Choroid plexus epithelial cell (primary cell): Measurements from ENCODE around the gene RBM17.

Source experiments
- DNase-seq: peaks from one replicate; pipeline ENCODE4 v3.0.0-alpha.2; 2010; ENCODE audit warnings: low read depth
- H3K4me3 ChIP-seq: 2 replicates; pipeline ENCODE4 v1.5.1; 2011; ENCODE audit warnings: low read depth, mild to moderate bottlenecking, control low read depth, low read length, moderate library complexity
- TF ChIP-seq, protein P1 (sequence below): conservative IDR thresholded peaks from 2 replicates; pipeline ENCODE4 v1.5.1; 2011; ENCODE audit warnings: low read depth, mild to moderate bottlenecking, control low read depth, inconsistent platforms, low read length, moderate library complexity

Gene RBM17

DNA sequence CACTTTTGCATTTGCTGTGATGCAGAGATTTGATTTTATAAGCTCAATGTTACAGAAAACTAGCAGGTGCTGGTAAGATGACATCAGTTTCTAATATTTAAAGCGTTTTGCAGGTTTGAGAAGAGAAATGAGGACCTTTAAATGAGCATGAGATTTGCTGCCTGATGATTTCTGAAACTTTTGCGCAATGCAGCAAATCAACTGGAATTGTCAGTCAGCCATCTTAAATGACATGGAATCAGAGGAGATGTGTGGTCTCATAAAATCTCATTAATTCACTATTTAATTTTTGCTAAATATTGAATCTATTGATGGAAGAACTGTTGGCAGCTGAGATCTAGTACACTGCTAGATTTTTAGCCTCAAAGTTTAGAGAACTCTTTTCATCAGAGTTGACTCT, 3.9 kb downstream of the RBM17 start:
- TF ChIP-seq, protein P1, sequence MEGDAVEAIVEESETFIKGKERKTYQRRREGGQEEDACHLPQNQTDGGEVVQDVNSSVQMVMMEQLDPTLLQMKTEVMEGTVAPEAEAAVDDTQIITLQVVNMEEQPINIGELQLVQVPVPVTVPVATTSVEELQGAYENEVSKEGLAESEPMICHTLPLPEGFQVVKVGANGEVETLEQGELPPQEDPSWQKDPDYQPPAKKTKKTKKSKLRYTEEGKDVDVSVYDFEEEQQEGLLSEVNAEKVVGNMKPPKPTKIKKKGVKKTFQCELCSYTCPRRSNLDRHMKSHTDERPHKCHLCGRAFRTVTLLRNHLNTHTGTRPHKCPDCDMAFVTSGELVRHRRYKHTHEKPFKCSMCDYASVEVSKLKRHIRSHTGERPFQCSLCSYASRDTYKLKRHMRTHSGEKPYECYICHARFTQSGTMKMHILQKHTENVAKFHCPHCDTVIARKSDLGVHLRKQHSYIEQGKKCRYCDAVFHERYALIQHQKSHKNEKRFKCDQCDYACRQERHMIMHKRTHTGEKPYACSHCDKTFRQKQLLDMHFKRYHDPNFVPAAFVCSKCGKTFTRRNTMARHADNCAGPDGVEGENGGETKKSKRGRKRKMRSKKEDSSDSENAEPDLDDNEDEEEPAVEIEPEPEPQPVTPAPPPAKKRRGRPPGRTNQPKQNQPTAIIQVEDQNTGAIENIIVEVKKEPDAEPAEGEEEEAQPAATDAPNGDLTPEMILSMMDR: no peak
- DNase-seq: no peak
- no peak overlapping the region for H3K4me3 ChIP-seq

DNA sequence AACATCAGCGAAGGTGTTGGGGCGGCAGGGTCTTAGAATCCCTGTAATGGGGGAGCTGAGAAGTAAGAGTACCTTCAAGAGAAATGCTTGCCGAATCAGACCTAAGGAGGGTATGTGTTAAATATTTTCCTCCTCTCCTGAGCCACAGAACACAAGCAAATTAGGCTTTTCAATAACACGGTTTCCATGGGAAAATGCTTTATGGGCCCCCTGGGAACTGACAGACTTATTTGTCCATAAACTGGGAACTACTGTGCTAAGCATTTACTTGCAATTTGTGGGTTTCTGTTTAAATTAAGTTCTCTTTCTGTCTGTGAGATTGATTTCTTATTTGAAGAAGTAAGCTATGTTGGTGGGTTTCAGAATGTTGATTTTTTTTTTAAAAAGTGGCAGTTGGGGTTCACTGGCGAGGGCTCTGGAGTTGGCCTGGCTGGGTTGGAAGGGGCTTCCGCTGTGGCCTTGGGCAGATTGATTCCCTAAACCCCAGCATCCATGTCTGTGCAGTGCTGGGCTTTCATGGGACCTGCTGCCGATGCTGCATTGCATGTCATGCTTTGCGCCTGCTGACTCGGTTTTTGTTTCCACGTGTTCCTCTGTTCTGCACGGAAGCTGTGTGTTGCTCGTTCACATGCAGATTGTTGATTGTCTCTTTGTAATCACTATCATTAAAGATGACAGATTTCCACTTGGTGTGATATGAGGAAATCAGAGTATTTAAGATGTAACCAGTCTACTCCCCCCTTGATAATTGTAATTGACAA, 7.2 kb downstream of the RBM17 start:
- DNase-seq: no peak
- TF ChIP-seq, protein P1: no peak
- no peak overlapping the region for H3K4me3 ChIP-seq

DNA sequence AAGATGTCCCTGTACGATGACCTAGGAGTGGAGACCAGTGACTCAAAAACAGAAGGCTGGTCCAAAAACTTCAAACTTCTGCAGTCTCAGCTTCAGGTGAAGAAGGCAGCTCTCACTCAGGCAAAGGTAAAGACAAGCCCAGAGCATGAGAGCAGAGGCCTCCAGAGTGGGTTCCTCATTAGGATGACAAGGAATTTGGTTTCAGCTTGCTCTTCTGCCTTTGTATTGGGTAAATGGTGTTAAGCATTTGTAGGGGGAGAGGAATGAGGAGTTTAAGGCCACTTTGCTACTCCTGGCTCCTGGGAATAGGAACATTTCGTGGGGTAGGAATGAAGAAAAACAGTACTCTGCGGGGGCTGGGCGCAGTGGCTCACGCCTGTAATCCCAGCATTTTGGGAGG, 8.2 kb downstream of the RBM17 start:
- no peak overlapping the region for H3K4me3 ChIP-seq
- DNase-seq: no peak
- TF ChIP-seq, protein P1: no peak

DNA sequence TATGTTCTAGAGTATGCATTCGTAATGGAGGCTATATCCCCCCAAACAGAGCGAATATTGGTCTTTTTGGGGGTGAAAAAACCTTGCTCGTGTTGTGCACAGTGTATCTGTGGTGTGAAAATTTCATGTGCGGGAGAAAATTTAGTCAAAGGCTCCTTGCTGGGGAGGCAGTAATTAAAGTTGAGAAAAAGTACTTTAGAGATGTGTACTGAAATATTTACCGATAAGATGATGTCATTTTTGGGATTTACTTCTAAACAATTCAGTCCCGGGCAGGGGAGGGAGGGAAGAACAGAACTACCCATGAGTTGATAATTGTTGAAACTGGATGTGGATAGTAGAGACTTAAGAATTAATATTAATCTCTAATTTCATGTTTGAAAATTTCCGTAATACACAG, 9.3 kb downstream of the RBM17 start:
- TF ChIP-seq, protein P1: no peak
- H3K4me3 ChIP-seq: no peak overlapping the region
- no peak for DNase-seq

DNA sequence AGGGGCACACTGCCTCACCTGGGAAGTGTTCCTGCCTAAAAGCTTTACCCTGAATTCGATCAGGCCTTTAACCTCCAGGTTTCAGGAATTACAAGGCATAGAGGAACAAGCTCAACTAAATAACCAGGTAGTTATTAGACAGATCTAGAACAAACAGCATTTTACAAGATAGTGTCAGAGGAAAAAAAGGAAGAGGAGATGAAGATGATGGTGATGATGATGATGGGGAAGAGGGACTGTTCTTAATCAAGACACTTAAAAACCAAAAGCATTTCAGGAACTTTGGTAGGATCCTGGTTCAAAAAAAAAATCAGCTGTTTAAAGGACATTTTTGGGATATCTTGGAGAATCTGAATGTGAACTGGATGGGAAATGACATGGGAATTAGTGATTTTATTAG, 11.5 kb downstream of the RBM17 start:
- no peak overlapping the region for H3K4me3 ChIP-seq
- TF ChIP-seq, protein P1: no peak
- DNase-seq: no peak

DNA sequence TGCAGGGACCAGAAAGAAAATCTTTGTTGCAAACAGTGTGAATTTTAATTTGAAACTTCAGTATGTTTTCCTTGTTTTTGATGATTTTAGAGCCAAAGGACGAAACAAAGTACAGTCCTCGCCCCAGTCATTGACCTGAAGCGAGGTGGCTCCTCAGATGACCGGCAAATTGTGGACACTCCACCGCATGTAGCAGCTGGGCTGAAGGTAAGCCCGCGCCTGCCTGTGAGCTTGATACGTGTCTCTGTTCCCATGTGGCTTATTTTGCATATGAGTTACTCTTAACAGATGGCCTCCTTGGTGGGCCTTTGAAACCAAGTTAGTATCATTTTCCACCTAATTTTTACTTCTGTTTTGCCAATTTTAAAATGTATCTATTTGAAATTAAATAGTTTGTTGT, 12.3 kb downstream of the RBM17 start:
- TF ChIP-seq, protein P1: no peak
- H3K4me3 ChIP-seq: no peak overlapping the region
- DNase-seq: no peak

DNA sequence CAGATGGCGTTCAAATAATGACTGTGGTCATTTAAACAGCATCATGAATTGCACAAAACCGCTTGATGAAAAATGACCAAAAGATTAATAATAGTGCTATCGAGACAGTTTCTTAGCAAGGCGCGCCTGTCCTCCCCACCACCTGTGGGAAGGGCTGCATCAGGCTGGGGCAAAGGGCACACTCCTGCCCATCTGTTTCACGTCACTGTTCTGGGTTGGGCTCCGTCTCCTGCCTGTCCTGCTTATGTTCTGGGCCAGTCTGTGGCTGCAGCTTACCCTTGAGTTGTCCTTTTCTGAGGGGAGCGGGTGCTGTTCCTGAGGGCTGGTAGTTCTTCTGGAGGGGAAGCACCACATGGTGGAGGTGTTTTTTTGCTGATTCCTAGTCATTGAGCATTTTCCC, 13.3 kb downstream of the RBM17 start:
- TF ChIP-seq, protein P1: no peak
- DNase-seq: no peak
- H3K4me3 ChIP-seq: no peak overlapping the region
